ENCODE measurements around the gene SCARF1.

SCARF1 gene

GRCh38 chr17:1634841-1635650 lies 10.5 kb downstream of the SCARF1 start:
- in situ Hi-C loops (cut with HindIII; ENCODE audit: low pct_unique_long_range_greater_than_20kb, low sequenced_read_pairs), result no loop called here
- no peak for TF ChIP-seq JUND (IDR thresholded peaks at IDR 0.05; ENCODE audit: low read depth)
- DNase-seq (ENCODE audit: low read depth in 1 of 2, low spot score in 1 of 2), result no peak

DNA sequence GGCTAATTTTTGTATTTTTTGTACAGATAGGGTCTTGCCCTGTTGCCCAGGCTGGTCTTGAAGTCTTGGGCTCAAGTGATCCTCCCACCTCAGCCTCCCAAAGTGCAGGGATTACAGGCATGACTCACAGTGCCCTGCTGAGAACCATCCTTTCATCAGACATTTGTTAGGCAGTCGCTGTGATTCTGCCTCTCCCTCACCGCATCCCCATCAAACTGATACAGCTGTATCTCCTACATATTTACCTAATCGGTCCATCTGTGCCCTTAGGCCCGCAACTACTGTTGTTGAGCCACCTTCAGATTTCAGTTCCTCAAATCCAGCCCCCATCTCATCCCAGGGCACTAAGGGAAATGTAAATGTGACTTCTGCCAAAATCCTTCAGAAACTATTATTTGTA lies 14.9 kb downstream of the SCARF1 start:
- no peak for TF ChIP-seq JUND (IDR thresholded peaks at IDR 0.05; ENCODE audit: low read depth)
- in situ Hi-C loops (cut with HindIII; ENCODE audit: low pct_unique_long_range_greater_than_20kb, low sequenced_read_pairs), result no loop called here
- no peak for DNase-seq (ENCODE audit: low read depth in 1 of 2, low spot score in 1 of 2)

DNA sequence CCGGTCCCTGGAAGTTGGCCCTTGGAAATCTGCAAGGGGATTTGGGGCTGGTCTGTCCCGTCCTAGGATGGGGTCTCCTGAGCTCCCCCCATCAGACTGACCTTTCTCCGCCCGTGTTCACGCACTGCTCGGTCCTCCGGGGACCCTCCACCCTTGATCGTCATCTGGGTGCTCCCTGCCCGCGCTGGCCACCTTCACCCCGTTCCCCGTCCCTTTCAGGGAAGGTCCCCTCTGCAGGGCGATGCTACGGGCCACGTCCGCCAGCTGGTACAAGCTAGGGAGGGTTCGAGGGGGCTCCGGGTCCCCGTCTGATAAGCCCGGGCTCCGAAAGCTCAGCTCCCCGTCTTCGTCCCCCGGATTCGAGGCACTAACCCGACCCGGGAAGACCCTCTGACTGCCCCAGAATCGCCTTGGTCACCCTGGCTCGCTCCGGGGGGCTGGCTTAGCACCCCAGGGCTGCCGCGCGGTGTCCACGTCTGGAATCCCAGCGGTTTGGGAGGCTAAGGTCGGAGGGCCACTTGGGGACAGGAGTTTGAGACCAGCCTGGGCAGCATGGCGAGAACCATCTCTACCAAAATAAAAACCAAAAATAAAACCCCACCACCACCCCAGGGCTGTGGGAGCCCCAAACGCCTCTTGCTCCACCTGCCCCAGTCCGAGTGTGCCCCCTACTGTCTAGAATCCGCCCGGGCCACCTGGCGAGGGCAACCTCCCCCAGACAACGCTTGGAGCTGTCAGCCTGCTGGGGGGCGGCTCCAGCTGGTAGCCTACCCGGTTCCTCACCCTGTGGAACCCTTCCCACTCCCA lies 15.8 kb downstream of the SCARF1 start:
- in situ Hi-C loops (cut with HindIII; ENCODE audit: low pct_unique_long_range_greater_than_20kb, low sequenced_read_pairs), result no loop called here
- DNase-seq (ENCODE audit: low read depth in 1 of 2, low spot score in 1 of 2), result peak in 1 of 2 experiments; percentile 66
- no peak for TF ChIP-seq JUND (IDR thresholded peaks at IDR 0.05; ENCODE audit: low read depth)

DNA sequence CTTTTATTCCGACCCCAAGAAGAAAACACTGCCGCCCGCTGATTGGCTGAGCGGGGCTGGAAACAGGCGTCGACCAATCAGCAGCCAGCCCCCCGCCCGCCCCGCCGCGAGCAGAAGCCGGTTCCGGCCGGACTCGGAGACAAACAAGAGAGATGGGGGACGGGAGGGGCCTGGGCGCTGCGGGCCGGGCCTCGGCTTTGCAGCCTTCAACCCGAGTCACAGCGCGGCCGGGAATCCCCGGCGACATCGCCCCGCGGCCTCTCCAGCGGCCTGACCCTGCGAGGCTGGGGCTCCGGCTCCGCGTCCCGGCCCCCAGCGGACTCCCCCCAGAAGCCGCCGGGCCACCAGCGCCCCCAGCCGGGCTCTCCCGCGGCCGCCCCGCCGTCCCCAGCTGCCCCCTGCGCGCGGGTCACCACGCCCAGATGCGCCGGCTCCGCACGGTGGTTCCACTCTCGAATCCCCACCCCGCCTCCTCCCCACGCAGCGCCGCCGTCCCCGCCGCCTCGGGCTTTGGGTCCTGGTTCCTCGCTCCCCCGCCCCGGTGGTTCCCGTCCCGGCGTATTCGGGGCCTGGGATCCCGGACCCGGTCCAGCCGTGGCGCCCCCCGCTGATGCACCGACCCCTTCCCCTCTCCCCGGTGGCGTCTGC lies 16.6 kb downstream of the SCARF1 start:
- no peak for TF ChIP-seq JUND (IDR thresholded peaks at IDR 0.05; ENCODE audit: low read depth)
- in situ Hi-C loops (cut with HindIII; ENCODE audit: low pct_unique_long_range_greater_than_20kb, low sequenced_read_pairs), result no loop called here
- peak; percentile 95 to 96 for DNase-seq (ENCODE audit: low read depth in 1 of 2, low spot score in 1 of 2)

DNA sequence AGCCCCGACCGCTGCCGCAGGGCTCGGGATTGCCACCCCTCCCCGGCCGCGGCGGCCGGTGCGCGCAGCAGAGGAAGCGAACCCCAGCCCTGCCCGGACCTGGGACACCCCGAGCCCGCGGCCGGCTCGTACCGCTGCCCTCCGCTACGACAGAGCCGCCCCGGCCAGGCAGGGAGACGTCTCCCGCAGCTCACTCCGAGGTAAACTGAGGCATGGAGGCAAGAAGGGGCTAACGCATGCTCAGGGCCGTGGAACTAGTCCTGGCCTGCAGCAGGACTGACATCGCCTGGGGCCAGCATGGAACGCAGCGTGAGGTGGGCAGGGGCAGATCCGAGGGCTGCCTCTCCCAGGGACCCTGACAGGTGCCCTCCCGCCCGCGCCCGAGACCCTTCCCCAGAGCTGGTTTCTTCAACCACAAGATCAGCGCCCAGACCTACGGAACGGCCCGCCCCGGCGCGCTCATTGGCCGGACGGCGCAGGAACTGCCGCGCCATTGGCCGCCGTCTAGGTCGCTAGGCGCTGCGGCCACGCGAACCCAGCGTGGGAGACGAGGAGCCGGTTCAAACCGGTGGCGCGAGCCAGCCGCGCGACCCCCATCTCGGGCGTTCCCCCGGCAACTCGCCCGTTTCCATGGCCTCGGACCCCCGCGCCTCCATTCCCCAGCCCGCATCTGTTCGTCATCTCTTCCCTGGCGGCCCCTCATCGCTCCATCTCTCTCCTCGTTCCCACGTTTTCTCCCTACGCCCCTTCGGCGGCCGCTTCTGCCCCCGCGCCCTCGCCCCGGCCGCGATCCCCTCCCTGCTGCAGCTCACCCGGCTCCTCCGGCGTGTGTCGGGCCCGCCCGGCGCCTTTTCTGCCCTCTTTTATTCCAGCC lies 17.3 kb downstream of the SCARF1 start, which contains the start of gene SLC43A2:
TSS of gene SLC43A2 (minus strand) at position 853 of the 874 bp plus-strand sequence. CDS start 960 bp downstream, outside the sequence.
- no peak for TF ChIP-seq JUND (IDR thresholded peaks at IDR 0.05; ENCODE audit: low read depth)
- DNase-seq (ENCODE audit: low read depth in 1 of 2, low spot score in 1 of 2), result peak; percentile 81 to 95
- in situ Hi-C loops (cut with HindIII; ENCODE audit: low pct_unique_long_range_greater_than_20kb, low sequenced_read_pairs), result no loop called here

GRCh38 chr17:1627182-1627981 lies 18.1 kb downstream of the SCARF1 start:
- DNase-seq (ENCODE audit: low read depth in 1 of 2, low spot score in 1 of 2), result no peak
- in situ Hi-C loops (cut with HindIII; ENCODE audit: low pct_unique_long_range_greater_than_20kb, low sequenced_read_pairs), result no loop called here
- no peak for TF ChIP-seq JUND (IDR thresholded peaks at IDR 0.05; ENCODE audit: low read depth)

- in situ Hi-C loops (cut with HindIII; ENCODE audit: low pct_unique_long_range_greater_than_20kb, low sequenced_read_pairs), result no loop called here
- no peak for DNase-seq (ENCODE audit: low read depth in 1 of 2, low spot score in 1 of 2)
- TF ChIP-seq JUND (IDR thresholded peaks at IDR 0.05; ENCODE audit: low read depth), result no peak
Measured at GRCh38 chr17:1626333-1626732, 19.2 kb downstream of the SCARF1 start.

GRCh38 chr17:1625581-1625980 lies 20.0 kb downstream of the SCARF1 start:
- no peak for TF ChIP-seq JUND (IDR thresholded peaks at IDR 0.05; ENCODE audit: low read depth)
- in situ Hi-C loops (cut with HindIII; ENCODE audit: low pct_unique_long_range_greater_than_20kb, low sequenced_read_pairs), result no loop called here
- no peak for DNase-seq (ENCODE audit: low read depth in 1 of 2, low spot score in 1 of 2)

- no peak for TF ChIP-seq JUND (IDR thresholded peaks at IDR 0.05; ENCODE audit: low read depth)
- no peak for DNase-seq (ENCODE audit: low read depth in 1 of 2, low spot score in 1 of 2)
- in situ Hi-C loops (cut with HindIII; ENCODE audit: low pct_unique_long_range_greater_than_20kb, low sequenced_read_pairs), result no loop called here
Measured at GRCh38 chr17:1625053-1625452, 20.5 kb downstream of the SCARF1 start.

GRCh38 chr17:1624650-1625049 lies 20.9 kb downstream of the SCARF1 start:
- no peak for TF ChIP-seq JUND (IDR thresholded peaks at IDR 0.05; ENCODE audit: low read depth)
- in situ Hi-C loops (cut with HindIII; ENCODE audit: low pct_unique_long_range_greater_than_20kb, low sequenced_read_pairs), result no loop called here
- no peak for DNase-seq (ENCODE audit: low read depth in 1 of 2, low spot score in 1 of 2)

GRCh38 chr17:1623057-1623630 lies 22.4 kb downstream of the SCARF1 start:
- in situ Hi-C loops (cut with HindIII; ENCODE audit: low pct_unique_long_range_greater_than_20kb, low sequenced_read_pairs), result no loop called here
- no peak for DNase-seq (ENCODE audit: low read depth in 1 of 2, low spot score in 1 of 2)
- no peak for TF ChIP-seq JUND (IDR thresholded peaks at IDR 0.05; ENCODE audit: low read depth)
